HG02938 (cell line): ENCODE data around the gene PAX1.

Experiments
- ATAC-seq: cut with Tn5 transposase; IDR thresholded peaks from one replicate; pipeline ENCODE4 v1.9.1; 2021; ENCODE audit warnings: mild to moderate bottlenecking, moderate library complexity; ENCODE audit not compliant: unreplicated experiment

Gene PAX1

DNA sequence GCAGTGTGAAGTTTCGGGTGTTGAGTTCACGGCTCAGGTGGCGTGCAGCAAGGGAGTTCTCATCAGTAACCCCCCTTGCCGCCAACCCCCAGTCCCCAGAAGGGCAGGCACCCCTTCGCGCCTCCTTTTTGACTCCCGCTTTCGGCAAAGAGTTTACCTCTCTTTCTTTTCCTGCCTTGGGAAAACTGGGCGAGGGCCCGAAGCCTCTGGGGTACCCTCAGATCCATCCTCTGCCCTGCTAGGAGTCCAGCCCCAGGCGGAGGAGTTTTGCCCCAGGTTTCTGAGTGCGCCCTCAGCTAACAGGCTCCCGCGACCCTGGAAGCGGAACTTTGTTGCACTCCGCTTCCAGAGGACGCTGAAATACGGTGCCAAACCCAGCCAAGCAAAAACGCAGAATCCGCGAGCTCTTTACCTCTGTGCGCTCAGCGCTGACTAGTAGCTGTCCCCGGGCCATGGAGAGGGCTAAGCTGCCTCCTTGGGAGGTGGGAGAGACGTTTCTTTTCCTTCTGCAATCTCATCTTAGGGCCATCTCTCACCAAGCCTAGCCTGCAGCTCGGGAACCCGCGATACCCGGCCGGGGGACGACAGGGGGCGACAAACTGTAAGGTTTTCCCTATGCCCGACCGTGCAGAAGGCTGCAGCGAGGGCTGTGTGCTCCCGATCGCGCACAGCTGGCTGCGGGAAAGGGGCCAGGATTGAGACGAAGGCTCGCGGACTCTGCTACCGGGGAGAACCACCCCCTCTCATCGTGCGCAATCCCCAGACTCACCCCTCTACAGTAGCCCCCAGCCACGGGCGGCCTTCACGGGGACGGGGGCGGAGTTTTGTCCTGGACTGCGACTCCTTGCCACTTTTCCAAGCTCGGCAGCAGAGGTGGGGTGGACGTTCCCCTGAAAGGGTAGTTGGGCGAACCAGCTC is 2.7 kb upstream of the PAX1 start:
- no peak for ATAC-seq

DNA sequence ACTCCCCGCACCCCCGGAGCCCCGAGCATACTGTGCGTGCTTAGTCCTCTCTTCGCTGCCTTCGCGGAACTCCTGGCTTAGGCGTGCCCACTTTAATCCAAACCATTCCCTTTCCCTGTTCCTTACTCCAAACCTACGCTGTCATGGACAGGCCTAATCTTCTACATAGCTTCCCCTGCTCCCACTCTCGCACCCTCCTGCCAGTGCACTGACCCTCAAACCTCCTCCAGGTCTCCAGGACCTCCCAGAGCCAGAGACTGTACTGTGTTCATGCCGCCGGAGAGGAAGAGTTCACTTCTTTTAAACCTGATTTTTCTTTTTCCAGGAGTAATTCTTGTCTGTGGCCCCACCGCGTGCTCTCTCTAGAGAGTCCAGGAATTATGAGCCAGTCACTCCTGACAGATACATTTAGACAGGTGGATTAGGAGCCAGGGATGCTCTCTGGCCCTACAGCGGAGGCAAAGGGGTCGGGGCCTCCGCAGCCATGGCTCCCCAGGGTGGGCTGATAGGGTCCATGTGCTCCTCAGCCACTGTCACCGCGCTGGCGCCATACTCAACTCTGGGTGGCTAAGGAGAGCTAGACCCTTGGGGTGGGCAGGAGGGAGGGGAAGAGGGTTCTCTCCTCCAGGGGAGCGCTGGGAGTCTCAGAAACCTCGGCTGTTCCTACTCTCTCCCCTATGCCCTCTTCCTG is 1.6 kb upstream of the PAX1 start:
- ATAC-seq: no peak

DNA sequence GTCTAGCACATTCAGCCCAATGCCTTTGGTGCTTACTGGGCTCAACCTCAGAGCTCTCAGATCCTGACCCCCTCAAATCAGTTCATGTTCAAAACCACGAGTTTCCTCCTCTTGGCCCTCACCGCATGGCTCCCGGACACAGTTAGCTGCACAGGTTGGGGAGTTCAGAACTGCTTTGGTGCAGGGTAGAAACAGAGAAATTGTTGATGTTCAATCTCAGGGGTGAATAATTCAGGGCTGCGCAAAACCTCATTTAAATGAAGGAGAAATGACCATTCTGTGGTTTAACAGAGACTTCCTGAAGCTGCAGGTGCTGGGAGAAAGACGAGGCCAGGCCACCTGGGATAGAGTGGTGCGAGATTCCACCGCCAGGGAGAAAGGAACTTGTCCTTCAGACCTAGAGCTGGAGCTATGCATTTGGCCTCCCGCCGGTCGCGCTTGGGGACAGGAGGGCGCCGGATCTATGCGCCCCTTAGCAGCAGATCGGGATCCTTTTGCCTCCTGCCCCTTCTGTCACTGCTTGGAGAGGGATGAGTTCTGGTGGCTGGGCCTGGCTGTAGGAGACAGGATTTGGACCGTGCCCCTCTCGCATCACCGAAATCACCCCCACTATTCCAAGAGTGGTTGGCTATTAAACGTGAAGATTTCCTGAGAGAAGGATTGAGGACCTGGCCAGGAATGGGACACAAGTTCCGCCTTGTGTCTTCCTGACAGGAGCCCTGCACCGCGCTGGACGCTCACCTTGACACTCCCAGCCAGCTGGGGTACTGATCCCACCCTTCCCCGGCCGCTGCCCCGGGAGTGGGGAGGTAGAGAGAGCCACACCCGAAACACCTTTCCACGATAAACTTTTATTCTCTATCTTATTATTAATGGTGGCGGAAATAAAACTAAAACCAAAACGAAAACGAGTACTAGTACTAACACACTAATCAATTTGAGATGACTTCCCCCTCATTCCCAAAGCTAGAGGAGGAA is 767 bp upstream of the PAX1 start:
- no peak for ATAC-seq

DNA sequence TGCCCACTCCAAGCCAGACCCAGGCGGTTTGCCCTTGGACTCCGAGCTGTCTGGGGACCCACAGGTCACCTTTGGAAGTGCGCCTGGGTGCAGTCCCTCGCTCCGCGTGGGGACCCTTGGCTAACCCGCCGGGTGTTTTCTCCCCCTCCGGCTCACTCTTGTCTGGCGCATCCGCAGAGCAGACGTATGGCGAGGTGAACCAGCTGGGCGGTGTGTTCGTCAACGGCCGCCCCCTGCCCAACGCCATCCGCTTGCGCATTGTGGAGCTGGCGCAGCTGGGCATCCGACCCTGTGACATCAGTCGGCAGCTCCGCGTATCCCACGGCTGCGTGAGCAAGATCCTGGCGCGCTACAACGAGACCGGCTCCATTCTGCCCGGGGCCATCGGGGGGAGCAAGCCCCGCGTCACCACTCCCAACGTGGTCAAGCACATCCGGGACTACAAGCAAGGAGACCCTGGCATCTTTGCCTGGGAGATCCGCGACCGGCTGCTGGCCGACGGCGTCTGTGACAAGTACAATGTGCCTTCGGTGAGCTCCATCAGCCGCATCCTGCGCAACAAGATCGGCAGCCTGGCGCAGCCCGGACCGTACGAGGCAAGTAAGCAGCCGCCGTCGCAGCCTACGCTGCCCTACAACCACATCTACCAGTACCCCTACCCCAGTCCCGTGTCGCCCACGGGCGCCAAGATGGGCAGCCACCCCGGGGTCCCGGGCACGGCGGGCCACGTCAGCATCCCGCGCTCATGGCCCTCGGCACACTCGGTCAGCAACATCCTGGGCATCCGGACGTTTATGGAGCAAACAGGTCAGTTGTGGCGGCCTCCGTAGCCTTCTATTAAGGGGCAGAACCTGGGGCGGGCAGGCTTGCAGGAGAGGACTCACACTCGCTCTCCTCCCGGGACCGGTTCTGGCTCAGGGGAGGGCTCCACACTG is 1.1 kb downstream of the PAX1 start:
- no peak for ATAC-seq

DNA sequence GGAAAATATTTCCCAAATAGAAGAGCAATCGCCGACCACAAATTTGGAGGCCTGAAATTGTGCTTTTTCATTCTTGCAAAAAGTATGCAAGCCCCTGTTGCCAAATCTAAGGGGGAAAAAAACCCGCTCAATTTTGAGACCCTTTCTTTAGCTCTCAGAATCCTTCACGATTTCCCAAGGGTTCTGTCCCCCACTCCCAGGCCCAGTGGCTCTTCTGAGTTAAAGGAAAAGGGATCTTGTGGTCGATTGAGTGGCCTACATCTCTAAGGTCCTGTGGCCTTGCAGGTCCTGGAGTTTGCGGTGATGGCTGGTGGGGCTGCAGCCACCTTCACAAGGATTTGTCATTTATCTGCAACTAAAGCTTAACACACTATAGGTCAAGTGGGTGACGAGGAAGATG is 1.8 kb downstream of the PAX1 start:
- no peak for ATAC-seq

DNA sequence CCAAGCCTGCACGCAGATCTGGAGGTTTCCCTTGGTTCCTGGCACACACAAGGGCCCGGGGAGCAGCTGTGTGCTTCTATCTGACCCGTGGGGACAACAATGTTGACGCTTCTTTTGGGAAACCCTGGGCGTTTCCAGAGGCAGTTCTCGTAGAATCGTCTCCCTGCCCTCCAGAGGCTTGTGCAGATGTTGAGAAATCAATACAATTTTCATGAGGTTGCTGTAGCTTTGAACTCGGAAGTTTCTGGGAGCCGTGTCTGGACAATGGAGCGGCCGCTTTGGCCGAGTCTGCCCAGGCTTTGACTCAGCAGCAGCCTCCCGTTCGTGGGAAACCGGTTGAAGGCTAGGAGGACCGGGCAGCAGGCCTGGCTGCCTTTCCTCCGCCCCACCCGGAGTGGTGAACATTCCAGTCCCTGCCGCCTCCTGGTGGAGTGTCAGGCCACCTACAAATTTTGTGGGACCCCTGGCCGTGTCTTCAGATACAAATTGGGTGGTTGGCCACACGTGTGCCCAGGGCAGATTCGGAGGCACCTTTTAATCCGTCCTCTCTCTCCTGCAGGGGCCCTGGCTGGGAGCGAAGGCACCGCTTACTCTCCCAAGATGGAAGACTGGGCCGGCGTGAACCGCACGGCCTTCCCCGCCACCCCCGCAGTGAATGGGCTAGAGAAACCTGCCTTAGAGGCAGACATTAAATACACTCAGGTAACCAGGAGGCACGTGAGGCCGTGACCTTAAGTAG is 2.7 kb downstream of the PAX1 start:
- ATAC-seq: no peak

DNA sequence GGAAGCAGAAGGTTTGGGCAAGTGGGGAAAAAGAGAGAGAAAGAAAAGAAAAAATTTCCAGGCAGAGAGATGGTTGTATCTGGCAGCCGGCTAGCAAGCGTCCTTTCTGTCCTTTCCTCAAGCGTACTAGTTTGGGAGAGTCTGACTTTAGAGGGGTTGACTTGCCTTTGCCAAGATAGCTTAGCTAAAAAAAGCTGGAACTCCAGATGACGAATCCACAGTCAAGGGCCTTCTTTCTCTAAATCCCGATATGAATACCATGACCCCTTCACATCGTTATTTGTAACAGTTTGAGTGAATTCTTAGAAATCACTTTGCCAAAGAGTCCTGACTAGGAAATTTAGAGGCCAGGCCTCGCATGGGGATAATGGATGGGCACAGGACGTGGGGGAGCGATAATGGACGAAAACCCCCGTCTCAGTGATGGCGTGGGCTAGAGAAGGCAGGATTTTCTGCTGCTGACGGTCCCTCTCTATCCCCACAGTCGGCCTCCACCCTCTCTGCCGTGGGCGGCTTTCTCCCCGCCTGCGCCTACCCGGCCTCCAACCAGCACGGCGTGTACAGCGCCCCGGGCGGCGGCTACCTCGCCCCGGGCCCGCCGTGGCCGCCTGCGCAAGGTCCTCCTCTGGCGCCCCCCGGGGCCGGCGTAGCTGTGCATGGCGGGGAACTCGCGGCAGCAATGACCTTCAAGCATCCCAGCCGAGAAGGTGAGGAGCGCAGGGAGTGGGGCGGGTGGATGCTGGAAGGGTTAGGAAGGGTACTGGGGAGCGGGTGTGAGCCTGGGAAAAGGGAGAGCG is 3.5 kb downstream of the PAX1 start:
- no peak for ATAC-seq

DNA sequence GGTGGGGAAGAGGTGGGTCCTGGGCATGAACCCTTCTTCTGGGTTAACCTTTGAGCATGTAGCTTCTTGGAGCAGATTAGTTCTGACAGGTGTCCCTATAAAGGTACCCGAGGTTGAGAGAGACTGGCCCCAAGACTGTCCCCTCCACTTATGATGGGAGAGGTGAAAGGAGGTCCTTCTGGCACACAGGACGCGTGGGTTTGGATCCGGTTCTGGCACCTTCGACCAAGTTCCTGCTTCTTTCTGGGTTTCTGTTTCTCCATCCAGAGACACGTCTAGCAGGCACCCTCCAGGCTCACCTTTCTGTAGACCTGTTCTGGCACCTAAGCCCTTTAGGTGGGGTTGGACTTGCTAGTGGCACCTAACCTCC is 4.1 kb downstream of the PAX1 start:
- ATAC-seq: no peak

DNA sequence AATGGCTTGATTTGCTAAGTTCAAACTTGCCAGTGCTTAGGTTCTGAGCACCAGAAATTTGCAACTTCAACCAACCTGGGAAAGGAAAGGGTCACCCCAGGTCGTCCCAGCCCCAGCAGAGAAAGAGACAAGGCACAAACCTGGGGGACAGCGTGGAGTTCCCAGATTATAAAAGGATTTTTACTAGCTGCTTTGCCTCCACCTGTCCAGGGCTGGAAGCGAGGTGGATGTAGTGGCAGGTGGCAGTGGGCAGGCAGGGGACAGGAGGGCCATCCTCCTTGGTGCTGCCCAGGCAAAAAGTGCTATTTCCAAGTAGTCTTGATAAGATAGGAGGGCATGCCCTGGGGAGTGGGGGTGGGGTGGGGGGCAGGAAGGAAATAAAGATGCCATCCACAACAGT is 4.9 kb downstream of the PAX1 start:
- no peak for ATAC-seq

DNA sequence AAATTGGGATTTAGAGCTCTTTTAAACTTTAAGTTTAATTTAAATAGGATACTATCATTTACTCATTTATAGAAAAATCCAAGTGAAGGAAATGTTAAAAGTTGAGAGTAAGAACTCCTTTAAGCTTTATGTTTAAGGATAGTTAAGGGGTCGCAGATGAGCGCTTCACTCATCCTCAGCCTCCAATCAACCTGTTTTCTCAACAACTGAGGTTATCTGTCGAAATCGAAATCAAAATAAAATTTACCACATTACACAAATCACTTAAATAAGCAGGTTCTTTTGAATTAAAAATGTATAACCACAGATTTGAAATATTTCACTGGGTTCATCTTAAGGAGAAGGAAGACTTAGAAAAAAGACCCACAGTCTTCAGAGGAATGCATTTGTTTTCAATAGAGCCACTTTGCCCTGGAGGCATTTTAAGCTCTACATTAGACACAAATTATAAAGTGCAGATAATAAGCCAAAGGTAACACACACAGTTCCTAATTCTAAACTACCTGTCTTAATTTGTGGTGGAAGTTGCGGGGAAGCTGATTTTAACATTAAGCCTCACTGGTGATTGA is 5.5 kb downstream of the PAX1 start:
- ATAC-seq: no peak

DNA sequence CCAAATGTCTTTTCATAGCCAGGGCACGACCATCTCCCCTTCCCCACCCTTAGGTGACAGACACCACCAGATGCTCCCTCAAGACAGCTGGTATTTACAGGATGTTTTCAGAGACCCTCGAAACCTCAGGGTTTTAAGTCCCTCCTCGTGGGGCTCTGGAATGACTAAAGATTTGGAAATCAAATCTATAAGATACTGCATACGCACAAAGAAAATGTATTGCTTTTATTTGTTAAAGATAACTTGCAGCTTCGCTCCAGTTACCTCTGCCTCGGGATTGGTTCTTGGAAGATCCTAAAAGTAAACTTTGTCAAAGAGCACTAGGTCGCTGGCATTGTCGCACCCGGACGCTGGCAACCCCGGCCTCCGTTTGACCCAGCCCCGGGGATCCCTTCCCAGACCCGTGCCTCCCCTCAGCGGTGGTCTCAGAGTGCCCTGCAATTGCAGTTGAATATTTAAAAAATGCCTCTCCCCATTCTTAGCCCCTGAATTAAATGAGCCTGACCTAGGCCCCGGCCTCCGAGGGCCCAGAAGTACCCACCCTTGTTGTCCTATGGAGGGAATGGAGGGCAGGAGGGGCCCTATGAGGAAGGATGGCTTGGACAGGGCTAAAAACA is 7.1 kb downstream of the PAX1 start:
- ATAC-seq: no peak

DNA sequence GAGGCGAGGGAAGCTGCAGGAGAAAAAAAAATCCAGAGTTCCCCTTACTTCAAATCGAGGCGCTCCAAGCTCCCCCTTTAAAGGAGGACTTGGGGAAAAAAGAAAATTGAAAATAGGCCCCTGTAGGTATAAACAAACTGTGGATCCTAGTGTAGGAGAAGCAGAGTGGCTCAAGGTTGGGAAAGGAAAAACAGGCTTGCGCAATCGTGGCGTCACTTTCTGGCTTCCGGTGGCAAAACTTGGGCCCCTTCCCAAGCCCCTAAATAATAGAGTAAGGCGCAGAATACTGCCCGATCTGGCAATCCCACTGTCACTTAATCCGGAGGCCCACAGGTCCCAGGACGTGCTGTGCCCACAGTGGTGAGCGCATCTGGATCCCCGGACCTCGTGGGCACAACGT is 8.0 kb downstream of the PAX1 start:
- ATAC-seq: no peak

DNA sequence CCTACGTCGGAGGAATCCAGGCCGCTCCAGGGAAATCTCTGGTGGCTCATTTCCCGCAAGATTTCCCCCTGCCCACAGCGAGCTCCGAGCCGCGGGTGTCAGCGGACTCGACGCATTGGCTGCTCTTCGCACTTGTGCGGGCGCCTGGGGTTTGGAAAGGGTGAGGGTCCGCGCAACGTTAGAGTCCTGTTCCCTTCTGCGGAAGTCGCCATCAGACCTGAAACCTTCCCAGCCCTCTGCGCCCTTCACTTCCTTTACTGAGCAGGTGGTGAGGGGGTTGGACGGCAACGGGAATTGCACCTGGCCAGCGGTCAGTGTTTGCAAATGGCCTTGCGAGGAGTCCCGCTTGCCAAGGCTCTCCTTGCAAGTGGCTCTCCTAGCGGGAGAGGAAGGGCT is 8.4 kb downstream of the PAX1 start:
- ATAC-seq: no peak

DNA sequence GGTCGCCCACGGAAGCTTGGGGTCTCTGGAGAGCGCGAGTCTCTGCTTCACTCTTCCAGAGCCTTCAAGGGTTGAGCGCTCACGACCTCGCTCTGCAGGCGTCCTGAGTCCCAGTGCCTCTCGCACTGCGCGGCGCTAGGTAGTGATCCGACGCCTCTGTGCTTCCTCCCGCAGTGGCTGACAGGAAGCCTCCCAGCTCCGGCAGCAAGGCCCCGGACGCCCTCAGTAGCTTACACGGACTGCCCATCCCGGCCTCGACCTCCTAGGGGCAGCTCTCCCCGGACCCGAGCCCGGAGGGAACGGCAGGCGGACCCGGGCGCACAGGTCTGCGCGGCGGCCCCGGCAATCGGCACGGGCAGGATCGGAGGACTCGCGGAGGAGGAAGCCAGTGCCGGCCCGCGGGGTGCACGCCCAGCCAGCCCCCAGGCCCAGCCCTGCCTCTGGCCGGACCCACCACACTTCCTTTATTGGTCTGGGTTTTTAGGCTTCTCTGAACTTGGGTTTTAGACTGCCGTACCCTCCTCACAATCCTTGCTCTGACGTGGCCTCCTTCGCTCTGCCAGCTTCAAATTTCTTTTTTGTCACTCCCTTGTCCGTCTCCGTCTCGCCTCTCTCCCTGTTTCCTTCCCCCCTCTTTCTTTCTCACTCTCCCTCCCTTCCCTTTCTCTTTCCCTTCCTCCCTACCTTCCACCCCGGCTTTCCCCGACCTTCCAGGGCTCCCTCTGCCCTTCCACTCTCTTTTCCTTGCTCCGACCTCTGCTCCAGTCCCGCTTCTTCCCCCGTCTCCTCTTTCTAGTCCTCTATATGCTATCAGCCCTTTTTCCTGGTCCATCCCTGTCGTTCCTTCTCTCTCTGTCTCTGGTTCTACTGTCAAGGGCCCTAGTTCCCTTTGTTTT is 9.1 kb downstream of the PAX1 start:
- ATAC-seq: no peak

DNA sequence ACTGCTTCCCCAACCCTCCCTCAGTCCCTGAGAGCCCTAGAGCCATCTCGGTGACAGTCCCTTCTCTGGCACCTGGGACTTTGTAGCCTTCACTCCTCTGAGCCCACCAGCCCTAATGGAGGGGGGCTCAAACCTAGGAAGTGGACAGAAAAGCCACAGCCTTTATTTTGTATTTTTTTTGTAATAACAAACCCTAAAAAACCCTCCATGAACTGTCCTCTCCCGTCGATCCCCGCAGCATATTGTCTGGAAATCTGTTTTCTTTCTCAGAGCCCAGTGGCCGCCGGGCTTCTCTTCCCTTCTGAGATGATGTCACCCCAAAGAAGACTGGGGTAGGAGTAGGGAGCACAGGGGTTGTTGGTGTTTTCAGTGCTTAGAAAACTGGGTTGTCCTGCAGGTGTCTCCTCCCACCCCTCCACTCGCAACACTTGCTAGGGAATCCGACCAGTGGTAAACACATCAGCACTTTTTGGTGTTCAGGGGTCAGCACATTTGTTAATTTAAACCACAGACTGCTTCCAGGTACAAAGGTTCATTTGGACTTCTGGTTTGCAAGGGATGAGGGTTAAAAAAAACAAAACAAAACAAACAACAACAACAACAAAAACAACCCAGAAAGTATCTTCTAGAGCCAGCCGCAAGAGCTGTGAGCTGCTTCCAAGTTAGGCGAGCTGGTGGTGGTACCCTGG is 9.9 kb downstream of the PAX1 start:
- no peak for ATAC-seq

DNA sequence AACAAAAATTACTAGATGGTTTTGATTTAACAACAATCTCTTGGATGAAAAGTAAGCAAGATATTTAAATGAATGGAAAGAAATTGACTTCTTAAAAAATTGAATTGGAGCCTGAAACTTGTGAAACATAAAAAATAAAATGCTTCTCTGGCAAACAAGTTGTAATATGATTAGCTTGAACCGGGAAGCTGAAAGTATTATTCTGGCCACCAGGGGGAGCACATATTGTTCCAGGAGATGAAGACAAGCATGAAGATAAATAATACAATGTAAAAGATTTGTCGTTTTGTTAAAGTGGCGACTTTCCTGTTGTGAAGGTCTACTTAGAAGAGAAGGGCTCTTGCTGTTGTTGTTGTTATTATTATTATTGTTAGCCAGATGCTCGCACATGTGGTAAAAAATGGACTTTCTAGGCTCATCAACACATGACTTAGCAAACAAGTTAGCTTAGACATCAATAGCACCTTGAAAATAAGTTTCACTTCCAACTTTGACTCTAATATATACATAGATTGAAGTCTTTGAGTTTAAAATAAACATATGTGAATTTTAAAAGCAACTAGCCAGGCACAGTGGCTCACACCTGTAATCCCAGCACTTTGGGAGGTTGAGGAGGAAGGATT is 14.2 kb downstream of the PAX1 start:
- no peak for ATAC-seq
